ENCODE measurements around the gene ADGRF3. TPM values are rescaled to one million over a fixed set of nuclear protein-coding genes. Genes with fewer than 3 reads are reported as not detected.

ADGRF3 gene
- total and polyA plus RNA-seq, 10 of the 15 experiments (the other 5 are each of a cell fraction or from before 2014, with no cell fraction given): 0.03 to 3.1 (median 0.84) TPM

- TF ChIP-seq STAT3 (IDR thresholded peaks at IDR 0.05; ENCODE audit: low read depth, low read length) (no peak), SREBF1 (IDR thresholded peaks at IDR 0.05; ENCODE audit: low read length) (no peak), NFXL1 (IDR thresholded peaks at IDR 0.05; ENCODE audit: borderline replicate concordance) (no peak), MYB (IDR thresholded peaks at IDR 0.05; ENCODE audit: borderline replicate concordance, low read depth, low read length) (no peak), FOXK2 (IDR thresholded peaks at IDR 0.05) (no peak), CUX1 (IDR thresholded peaks at IDR 0.05; ENCODE audit: insufficient replicate concordance, low read depth, low read length) (no peak), SMC3 (IDR thresholded peaks at IDR 0.05; ENCODE audit: borderline replicate concordance, low read length) (no peak), HCFC1 (IDR thresholded peaks at IDR 0.05; ENCODE audit: low read length) (no peak)
Observed at GRCh38 chr2:26325851-26326250, 20.7 kb downstream of the ADGRF3 start (continued).

GRCh38 chr2:26324903-26325302, 21.7 kb downstream of the ADGRF3 start:
- no TSS peak for BruUV-seq (replicated peaks)
- Histone ChIP-seq H3K27me3 (replicated peaks in 1 of 2; ENCODE audit: control insufficient read depth in 2 of 2, insufficient read depth in 2 of 2, low read length in 1 of 2) (no peaks in the 10 kb centered on the region), H3K9me3 (replicated peaks; ENCODE audit: control insufficient read depth, insufficient read depth, low read length) (no peaks in the 10 kb centered on the region), H3K4me1 (ENCODE audit: control insufficient read depth, insufficient read depth, low read length) (no peaks in the 10 kb centered on the region), H3K36me3 (ENCODE audit: control insufficient read depth in 2 of 2, insufficient read depth in 2 of 2, low read length in 1 of 2) (no peaks in the 10 kb centered on the region), H4K20me1 (ENCODE audit: control insufficient read depth, insufficient read depth) (no peaks in the 10 kb centered on the region), H3K79me2 (ENCODE audit: control insufficient read depth, insufficient read depth, low read length) (no peaks in the 10 kb centered on the region), H3K4me2 (ENCODE audit: control insufficient read depth, insufficient read depth) (no peak overlapping the region), H3K4me3 (no peak overlapping the region), H3K27ac (ENCODE audit: control insufficient read depth, insufficient read depth) (no peak overlapping the region), H3K9ac (ENCODE audit: control insufficient read depth, insufficient read depth, low read length) (no peak overlapping the region), H2AFZ (ENCODE audit: control insufficient read depth, low read depth, low read length) (no peak overlapping the region)
- in situ Hi-C loops (cut with MboI) (no loop called here), intact Hi-C loops (cut with micrococcal nuclease; ENCODE audit: unreplicated experiment) (no loop called here)
- ChIA-PET SMC1A (ENCODE audit: uncharacterized antibody, unreplicated experiment) (no interaction called here), RAD21 (ENCODE audit: unreplicated experiment) (no interaction called here), CTCF (interaction anchor here (1.2 kb wide), 1 partner anchor 237 kb away, joined by 4 read pairs; no protein-coding TSS in a partner anchor), POLR2A (no interaction called here)
- no peak for DNase-seq (ENCODE audit: low read depth, low spot score)
- WGBS (ENCODE audit: insufficient coverage, insufficient replicate concordance, low lambda C conversion rate, missing lambda C conversion rate): 65% methylated on average over 3 of the region's 3 CpGs
- no peak for FAIRE-seq
- ATAC-seq: no peak
- no peak for TF ChIP-seq TCF12 (IDR thresholded peaks at IDR 0.05; ENCODE audit: low read depth, low read length)
- no peak for TF ChIP-seq MLLT1 (IDR thresholded peaks at IDR 0.05)
- TF ChIP-seq BRCA1 (IDR thresholded peaks at IDR 0.05; ENCODE audit: low read depth, low read length): no peak
- TF ChIP-seq RAD51 (IDR thresholded peaks at IDR 0.05): no peak
- TF ChIP-seq CBX3 (IDR thresholded peaks at IDR 0.05; ENCODE audit: borderline replicate concordance, low read depth): no peak
- TF ChIP-seq EED (IDR thresholded peaks at IDR 0.05; ENCODE audit: low read depth): no peak
- TF ChIP-seq TCF3 (IDR thresholded peaks at IDR 0.05; ENCODE audit: borderline replicate concordance, insufficient read depth, low read depth, low read length): no peak
- TF ChIP-seq BHLHE40 (IDR thresholded peaks at IDR 0.05; ENCODE audit: borderline replicate concordance in 1 of 2, low read depth in 2 of 2, low read length in 1 of 2): no peak
- TF ChIP-seq MTA3 (IDR thresholded peaks at IDR 0.05; ENCODE audit: borderline replicate concordance, low read length): no peak
- TF ChIP-seq NR2F1 (conservative IDR thresholded peaks at IDR 0.05): no peak
- TF ChIP-seq HDGF (IDR thresholded peaks at IDR 0.05): no peak
- TF ChIP-seq POLR2AphosphoS2 (IDR thresholded peaks at IDR 0.05; ENCODE audit: low read depth, low read length): no peak
- TF ChIP-seq CBX5 (IDR thresholded peaks at IDR 0.05; ENCODE audit: low read depth): no peak

Data from GM12878 (cell line).